GM19099 (cell line): ENCODE data around the gene SLX4IP.

Experiments
- POLR2A ChIP-seq: IDR thresholded peaks from 3 replicates; pipeline ENCODE4 v1.6.1; 2011; ENCODE audit warnings: low read depth; ENCODE audit not compliant: insufficient read length; ENCODE audit errors: extremely low read depth

SLX4IP gene

DNA sequence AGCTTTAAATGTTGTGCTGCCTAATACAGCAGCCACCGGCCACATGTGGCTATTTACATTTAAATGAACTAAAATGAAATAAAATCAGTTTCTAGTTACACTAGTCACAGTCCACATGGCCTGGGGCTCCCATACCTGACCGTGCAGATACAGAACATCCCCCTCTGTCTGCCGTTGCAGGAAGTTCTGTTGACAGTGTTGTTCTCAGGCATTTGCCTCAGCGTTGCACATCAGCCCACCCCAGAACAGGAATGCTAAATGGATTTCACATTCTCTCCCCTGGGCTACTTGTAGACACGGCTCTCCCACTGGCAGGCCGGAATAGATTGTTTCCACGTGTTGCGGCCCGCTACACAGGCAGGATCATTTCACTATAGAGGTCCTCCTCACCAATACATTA, 212.4 kb downstream of the SLX4IP start:
- no peak for TF ChIP-seq POLR2A

DNA sequence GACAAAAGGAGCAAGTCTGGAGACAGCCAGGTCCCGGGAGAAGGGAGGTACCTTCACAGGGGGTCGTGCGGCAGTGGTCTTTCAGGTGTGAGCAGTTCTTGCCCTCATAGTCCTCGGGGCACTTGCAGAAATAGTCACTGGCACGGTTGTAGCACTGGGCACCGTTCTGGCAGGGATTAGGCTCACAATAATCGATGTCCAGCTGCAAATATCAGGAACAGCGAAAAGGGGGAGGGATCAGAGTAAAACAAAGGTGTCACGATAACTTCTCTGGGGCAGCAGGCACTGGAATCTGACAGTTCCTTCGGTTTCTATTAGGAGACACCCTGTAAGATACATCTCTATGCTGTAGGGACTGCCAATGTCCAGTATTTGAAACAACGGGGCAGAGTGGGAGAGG, 212.8 kb downstream of the SLX4IP start:
- no peak for TF ChIP-seq POLR2A

DNA sequence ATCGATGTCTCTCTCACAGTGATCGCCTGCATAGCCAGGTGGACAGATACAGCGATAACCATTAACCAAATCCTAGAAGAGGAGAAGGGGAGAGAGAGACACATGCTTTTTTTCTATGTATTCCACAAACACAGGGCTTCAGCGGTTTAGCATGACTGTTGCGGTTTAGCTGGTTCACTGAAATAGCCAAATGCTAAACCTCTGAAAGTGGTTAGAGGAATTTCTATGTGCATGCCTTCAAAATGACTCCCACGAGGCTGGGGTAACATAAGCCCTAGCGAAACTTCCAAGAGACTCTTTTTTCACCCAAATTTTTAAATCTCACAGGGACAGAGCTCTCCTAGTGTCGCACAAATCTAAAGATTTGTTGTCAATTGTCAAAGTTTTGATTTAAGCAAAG, 213.5 kb downstream of the SLX4IP start:
- TF ChIP-seq POLR2A = no peak

DNA sequence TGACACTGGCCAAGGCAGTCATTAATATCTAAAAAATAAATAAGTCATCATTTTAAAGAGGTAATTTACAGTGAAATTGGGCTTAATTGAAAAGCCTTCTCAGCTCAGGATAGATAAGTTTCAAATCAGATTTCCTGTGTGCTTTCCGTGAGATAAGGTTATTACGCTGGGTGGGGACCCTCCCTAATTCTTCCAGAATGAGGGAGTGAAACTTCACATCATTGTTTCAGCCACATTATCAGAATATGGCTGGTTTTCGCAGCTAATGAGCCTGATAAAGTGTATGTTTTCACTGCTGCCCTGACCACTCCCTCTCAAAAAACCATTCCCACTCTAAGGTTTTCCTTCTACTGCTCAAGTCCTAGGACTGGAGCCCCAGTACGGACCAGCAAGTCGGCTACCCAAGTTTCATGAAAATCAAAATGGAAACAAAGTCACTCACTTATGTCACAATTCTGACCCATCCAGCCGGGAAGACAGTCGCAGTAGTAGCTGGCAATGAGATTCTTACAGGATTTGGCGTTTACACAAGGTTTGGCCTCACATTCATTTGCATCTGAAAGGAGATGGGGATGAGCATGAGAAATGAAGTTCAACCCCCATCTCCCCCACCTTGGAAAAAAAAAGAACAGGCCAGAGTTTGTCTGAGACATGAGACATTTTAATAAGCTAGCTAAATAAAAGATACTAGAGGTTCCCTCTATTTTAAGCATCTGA, 214.1 kb downstream of the SLX4IP start:
- no peak for TF ChIP-seq POLR2A

- TF ChIP-seq POLR2A = no peak
Observed at GRCh38 chr20:10649797-10650160, 214.7 kb downstream of the SLX4IP start.

- no peak for TF ChIP-seq POLR2A
Observed at GRCh38 chr20:10651227-10651990, 216.3 kb downstream of the SLX4IP start.

DNA sequence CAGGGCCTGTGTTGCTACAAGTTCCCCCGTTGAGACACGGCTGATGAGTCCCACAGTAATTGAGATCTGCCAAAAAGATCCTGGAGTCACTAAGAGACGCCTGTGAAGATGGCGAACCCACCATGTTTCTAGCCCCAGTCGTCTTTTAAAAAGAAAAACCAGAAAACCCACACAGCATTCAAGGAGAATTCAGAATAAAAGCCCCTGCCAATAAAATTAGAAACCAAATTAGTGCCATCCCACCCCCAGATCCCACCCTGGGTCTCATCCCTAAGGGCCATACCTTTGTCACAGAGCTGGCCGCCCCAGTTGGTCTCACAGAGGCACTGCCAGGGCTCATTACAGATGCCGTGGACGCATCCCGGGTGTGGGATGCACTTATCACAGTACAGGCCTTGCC, 217.1 kb downstream of the SLX4IP start:
- no peak for TF ChIP-seq POLR2A

- TF ChIP-seq POLR2A = no peak
Observed at GRCh38 chr20:10652660-10653261, 217.7 kb downstream of the SLX4IP start.

DNA sequence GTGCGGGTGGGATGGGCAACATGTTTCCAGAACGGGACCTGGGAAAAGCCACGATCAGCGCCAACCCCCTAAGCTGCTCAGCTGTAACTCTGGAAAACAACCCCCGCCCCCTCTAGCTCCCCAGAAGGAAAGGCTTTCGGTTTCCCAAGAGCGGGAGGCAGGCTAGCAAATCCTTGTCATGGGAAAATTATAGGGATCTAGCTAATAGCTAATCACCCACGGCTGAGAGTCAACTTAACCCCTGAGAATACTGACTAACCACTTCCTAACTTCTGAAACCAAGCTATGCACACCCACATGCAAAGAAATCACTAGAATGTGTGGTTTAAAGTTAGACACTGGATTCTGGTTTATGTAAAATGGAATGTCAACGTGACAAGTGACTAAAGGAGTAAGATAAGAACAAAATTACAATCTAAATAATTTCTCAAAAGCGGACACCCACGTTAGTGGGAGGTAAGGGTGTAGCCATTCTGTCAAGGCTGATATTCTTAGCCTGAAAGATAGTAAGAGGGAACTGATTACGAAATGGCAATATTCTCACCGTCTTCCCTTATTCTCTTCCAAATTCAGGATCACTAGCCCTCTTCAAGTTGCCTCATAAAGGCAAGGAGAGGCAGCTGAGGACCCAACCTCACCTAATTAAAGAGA, 218.6 kb downstream of the SLX4IP start:
- no peak for TF ChIP-seq POLR2A

DNA sequence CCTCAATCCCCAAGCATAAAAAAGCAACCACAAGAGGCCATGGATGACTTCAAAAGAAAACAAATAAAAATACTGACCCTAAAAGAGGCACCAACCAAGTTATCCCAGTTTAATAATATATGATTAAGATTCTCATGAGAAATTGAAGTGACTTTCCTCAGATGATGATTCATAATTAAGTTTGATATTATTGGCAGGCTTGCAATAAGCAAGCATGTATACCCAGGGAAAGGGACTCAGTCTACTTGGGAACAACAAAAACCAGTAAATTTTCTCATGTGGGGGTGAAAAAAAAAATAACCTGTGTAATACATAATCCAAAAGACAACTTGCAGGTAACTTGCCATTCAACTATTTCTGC, 219.1 kb downstream of the SLX4IP start:
- no peak for TF ChIP-seq POLR2A

GRCh38 chr20:10654630-10655029, 219.5 kb downstream of the SLX4IP start:
- TF ChIP-seq POLR2A = no peak

DNA sequence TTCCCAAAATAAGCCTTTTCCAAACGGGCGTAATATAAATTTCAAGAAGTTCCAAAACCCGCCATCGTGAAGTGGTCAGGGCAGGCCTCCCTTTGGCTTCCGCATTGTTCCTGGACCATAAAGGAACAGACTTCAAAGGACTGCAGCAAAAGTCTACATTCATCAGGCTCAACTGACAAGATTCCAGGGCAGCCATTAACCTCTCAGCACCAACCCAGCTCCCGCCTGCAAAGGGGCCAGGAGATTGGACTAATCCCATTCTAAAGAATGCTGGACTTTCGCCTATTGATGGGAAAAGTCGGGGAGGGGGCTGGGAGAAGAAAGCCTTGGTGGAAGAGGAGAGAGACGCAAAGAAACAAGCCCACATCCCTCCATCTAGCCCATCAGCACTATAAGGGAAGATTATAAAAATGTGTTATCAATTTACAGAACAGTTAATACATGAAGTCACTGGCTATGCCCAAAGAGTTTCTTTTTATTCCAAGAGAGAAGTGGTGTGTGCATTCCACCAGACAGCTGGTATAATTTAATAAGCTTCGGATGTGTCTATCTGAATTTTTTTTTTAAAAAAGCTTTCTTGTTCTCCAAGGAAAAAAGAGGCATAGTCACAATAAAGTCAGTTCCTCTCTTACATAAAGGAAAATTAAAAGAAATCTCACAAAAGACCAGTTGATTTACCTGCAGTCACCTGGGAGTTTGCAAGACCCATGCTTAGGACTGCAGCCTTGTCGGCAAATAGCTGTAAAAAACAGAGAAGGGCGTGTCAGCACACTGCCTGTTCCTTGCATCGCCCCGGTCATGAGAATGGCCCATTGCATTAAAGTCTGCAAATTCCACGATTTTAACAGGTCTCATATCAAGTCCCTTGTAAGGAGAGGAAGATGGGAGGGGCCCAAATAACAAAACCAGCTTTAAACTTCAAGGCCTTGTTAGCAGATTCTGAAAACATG, 220.9 kb downstream of the SLX4IP start:
- TF ChIP-seq POLR2A = no peak

- no peak for TF ChIP-seq POLR2A
Observed at GRCh38 chr20:10657453-10657852, 222.3 kb downstream of the SLX4IP start.

GRCh38 chr20:10658051-10658823, 223.1 kb downstream of the SLX4IP start:
- TF ChIP-seq POLR2A = no peak
